HepG2 (cell line): ENCODE results near the gene ARMH1. TPM values are rescaled to one million over a fixed set of nuclear protein-coding genes. Genes with fewer than 3 reads are reported as not detected.

ENCODE experiments used
- ATRX ChIP-seq: sonication (generic); formaldehyde crosslinking; IDR thresholded peaks from 2 replicates; pipeline ENCODE4 v1.4.0; 2020; ENCODE audit warnings: missing genetic modification reagents, borderline replicate concordance
- CHCHD3 ChIP-seq: sonication (generic); formaldehyde crosslinking; IDR thresholded peaks from 2 replicates; pipeline ENCODE4 v1.8.0; 2022; ENCODE audit warnings: mild to moderate bottlenecking, missing genetic modification reagents, moderate library complexity
- FOXA3 ChIP-seq: IDR thresholded peaks from 2 replicates; pipeline ENCODE4 v1.6.1; 2016; ENCODE audit warnings: missing genetic modification reagents, missing compliant biosample characterization
- FOXK2 ChIP-seq: fragments of 450-650 bp; IDR thresholded peaks from 2 replicates; pipeline ENCODE4 v1.6.1; 2016
- HNRNPUL1 ChIP-seq: fragments of 200-400 bp; formaldehyde crosslinking; IDR thresholded peaks from 2 replicates; pipeline ENCODE4 v1.6.1; 2017; ENCODE audit warnings: low read depth, mild to moderate bottlenecking, low read length, moderate library complexity
- JUND ChIP-seq: sonication (generic); formaldehyde crosslinking; IDR thresholded peaks from 2 replicates; pipeline ENCODE4 v1.8.0; 2022; ENCODE audit warnings: mild to moderate bottlenecking, missing genetic modification reagents
- MIER3 ChIP-seq: IDR thresholded peaks from 2 replicates; pipeline ENCODE4 v1.6.1; 2016; ENCODE audit warnings: missing compliant biosample characterization, borderline replicate concordance
- POLR2AphosphoS5 ChIP-seq: IDR thresholded peaks from 2 replicates; pipeline ENCODE4 v1.6.1; 2012; ENCODE audit warnings: low read depth, low read length
- REL ChIP-seq: sonication (generic); formaldehyde crosslinking; conservative IDR thresholded peaks from 2 replicates; pipeline ENCODE4 v1.8.0; 2022; ENCODE audit warnings: mild to moderate bottlenecking, missing genetic modification reagents, moderate library complexity
- SIN3A ChIP-seq: IDR thresholded peaks from 2 replicates; pipeline ENCODE4 v1.6.1; 2011; ENCODE audit warnings: low read depth, mild to moderate bottlenecking, control low read depth, low read length, borderline replicate concordance
- WIZ ChIP-seq: sonication (generic); formaldehyde crosslinking; IDR thresholded peaks from 2 replicates; pipeline ENCODE4 v1.5.1; 2020; ENCODE audit warnings: mild to moderate bottlenecking, missing genetic modification reagents
- YEATS4 ChIP-seq: sonication (generic); formaldehyde crosslinking; IDR thresholded peaks from 2 replicates; pipeline ENCODE4 v1.4.0; 2020; ENCODE audit warnings: missing genetic modification reagents, borderline replicate concordance
- ZBTB20 ChIP-seq: sonication (generic); formaldehyde crosslinking; IDR thresholded peaks from 2 replicates; pipeline ENCODE4 v1.8.1; 2023; ENCODE audit warnings: missing genetic modification reagents, low read depth, mild to moderate bottlenecking, borderline replicate concordance
- ZNF20 ChIP-seq: sonication (generic); formaldehyde crosslinking; IDR thresholded peaks from 2 replicates; pipeline ENCODE4 v1.4.0; 2020; ENCODE audit warnings: mild to moderate bottlenecking, moderate library complexity, missing genetic modification reagents
- ZNF256 ChIP-seq: sonication (generic); formaldehyde crosslinking; conservative IDR thresholded peaks from 2 replicates; pipeline ENCODE4 v1.4.0; 2020; ENCODE audit warnings: missing genetic modification reagents
- ZNF570 ChIP-seq: sonication (generic); formaldehyde crosslinking; IDR thresholded peaks from 2 replicates; pipeline ENCODE4 v1.4.0; 2020; ENCODE audit warnings: mild to moderate bottlenecking, missing genetic modification reagents, borderline replicate concordance
- ZNF572 ChIP-seq: sonication (generic); formaldehyde crosslinking; IDR thresholded peaks from 2 replicates; pipeline ENCODE4 v1.5.1; 2020; ENCODE audit warnings: mild to moderate bottlenecking, missing genetic modification reagents
- ZNF747 ChIP-seq: sonication (generic); formaldehyde crosslinking; IDR thresholded peaks from 2 replicates; pipeline ENCODE4 v1.8.1; 2023; ENCODE audit warnings: missing genetic modification reagents, mild to moderate bottlenecking, borderline replicate concordance
- ZSCAN30 ChIP-seq: sonication (generic); formaldehyde crosslinking; IDR thresholded peaks from 2 replicates; pipeline ENCODE4 v1.5.0; 2020; ENCODE audit warnings: mild to moderate bottlenecking, missing genetic modification reagents
- polyA plus RNA-seq, 8 experiments: library from polyadenylated mRNA; depleted of rRNA in 3 of 8; stranded (reverse) in 7 of 8; unstranded in 1 of 8; fragments of >200 nt; fragmentation: Illumina TruSeq in 4 of 8; extraction: Trizol in 4 of 8; gene quantifications; 2 replicates each; pipeline versions ENCODE4 v1.2.1 to v1.2.3, GENCODE V29; 2011 to 2016; ENCODE audit warnings: low read depth in 4 of 8, missing spikeins in 1 of 8, mixed read lengths in 1 of 8; ENCODE audit not compliant: insufficient read depth in 1 of 8
- total RNA-seq, 5 experiments: library from RNA; depleted of rRNA; stranded (reverse); fragments of >200 nt; fragmentation: Illumina TruSeq; extraction: Trizol; gene quantifications; 2 replicates each; pipeline ENCODE4 v1.2.3, GENCODE V29; 2016; ENCODE audit warnings: low read depth in 1 of 5
- TF ChIP-seq, protein P1 (sequence below): IDR thresholded peaks from 2 replicates; pipeline ENCODE4 v1.6.1; 2016; ENCODE audit warnings: low read depth
- TF ChIP-seq, protein P2 (sequence below): sonication (generic); formaldehyde crosslinking; IDR thresholded peaks from 2 replicates; pipeline ENCODE4 v1.8.0; 2022; ENCODE audit warnings: mild to moderate bottlenecking, missing genetic modification reagents
- TF ChIP-seq, protein P3 (sequence below): sonication (generic); formaldehyde crosslinking; IDR thresholded peaks from 2 replicates; pipeline ENCODE4 v1.4.0; 2020; ENCODE audit warnings: mild to moderate bottlenecking, missing genetic modification reagents

The ARMH1 gene
- total and polyA plus RNA-seq, 2 of the 13 experiments (the other 11 are each of a cell fraction or from before 2014, with no cell fraction given): 0.69 TPM; not detected in 1

DNA sequence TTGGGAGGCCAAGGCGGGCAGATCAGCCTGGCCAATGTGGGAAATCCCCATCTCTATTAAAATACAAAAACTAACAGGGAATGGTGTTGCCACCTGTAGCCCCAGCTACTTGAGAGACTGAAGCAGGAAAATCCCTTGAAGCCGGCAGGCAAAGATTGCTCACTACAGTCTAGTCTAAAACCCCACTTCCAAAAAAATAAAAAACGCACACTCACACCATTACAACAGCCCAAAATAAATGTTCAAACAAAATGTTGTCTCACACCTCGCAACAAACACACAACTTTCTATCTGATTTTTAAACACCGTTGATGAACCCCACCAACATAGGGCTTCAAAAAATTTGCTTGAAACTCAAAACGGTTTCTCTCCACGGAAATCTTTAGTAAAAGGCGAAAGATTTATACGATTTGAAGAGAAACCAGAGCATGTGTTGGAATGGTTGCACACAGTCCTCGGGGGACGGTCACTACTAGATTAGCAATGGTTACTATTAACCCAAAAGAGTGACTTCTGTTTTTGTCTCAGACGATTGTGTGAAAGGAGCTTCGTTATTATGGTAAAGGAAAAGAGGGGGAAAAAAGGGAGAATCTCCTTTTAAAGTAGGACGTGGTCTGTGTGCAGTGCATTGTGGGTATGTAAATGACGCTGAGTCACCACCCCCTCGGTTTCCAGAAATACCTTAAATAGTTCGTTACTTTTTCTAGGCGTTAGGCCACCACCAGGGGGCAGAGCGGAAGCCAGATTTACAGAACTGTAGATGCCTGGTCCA is 56.4 kb downstream of the ARMH1 start, which contains the start of gene RNU5D-1 (continued):
- TF ChIP-seq, protein P1, sequence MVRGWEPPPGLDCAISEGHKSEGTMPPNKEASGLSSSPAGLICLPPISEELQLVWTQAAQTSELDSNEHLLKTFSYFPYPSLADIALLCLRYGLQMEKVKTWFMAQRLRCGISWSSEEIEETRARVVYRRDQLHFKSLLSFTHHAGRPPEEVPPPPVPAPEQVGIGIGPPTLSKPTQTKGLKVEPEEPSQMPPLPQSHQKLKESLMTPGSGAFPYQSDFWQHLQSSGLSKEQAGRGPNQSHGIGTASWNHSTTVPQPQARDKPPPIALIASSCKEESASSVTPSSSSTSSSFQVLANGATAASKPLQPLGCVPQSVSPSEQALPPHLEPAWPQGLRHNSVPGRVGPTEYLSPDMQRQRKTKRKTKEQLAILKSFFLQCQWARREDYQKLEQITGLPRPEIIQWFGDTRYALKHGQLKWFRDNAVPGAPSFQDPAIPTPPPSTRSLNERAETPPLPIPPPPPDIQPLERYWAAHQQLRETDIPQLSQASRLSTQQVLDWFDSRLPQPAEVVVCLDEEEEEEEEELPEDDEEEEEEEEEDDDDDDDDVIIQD: 0 out of 2 replicates have a peak, but pooled peaks have one; percentile 32
- TF ChIP-seq, protein P2, sequence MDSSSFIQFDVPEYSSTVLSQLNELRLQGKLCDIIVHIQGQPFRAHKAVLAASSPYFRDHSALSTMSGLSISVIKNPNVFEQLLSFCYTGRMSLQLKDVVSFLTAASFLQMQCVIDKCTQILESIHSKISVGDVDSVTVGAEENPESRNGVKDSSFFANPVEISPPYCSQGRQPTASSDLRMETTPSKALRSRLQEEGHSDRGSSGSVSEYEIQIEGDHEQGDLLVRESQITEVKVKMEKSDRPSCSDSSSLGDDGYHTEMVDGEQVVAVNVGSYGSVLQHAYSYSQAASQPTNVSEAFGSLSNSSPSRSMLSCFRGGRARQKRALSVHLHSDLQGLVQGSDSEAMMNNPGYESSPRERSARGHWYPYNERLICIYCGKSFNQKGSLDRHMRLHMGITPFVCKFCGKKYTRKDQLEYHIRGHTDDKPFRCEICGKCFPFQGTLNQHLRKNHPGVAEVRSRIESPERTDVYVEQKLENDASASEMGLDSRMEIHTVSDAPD (CRISPR knock-in tag): no peak
- no peak for TF ChIP-seq JUND (CRISPR knock-in tag)
- TF ChIP-seq ZBTB20: no peak
- TF ChIP-seq, protein P3, sequence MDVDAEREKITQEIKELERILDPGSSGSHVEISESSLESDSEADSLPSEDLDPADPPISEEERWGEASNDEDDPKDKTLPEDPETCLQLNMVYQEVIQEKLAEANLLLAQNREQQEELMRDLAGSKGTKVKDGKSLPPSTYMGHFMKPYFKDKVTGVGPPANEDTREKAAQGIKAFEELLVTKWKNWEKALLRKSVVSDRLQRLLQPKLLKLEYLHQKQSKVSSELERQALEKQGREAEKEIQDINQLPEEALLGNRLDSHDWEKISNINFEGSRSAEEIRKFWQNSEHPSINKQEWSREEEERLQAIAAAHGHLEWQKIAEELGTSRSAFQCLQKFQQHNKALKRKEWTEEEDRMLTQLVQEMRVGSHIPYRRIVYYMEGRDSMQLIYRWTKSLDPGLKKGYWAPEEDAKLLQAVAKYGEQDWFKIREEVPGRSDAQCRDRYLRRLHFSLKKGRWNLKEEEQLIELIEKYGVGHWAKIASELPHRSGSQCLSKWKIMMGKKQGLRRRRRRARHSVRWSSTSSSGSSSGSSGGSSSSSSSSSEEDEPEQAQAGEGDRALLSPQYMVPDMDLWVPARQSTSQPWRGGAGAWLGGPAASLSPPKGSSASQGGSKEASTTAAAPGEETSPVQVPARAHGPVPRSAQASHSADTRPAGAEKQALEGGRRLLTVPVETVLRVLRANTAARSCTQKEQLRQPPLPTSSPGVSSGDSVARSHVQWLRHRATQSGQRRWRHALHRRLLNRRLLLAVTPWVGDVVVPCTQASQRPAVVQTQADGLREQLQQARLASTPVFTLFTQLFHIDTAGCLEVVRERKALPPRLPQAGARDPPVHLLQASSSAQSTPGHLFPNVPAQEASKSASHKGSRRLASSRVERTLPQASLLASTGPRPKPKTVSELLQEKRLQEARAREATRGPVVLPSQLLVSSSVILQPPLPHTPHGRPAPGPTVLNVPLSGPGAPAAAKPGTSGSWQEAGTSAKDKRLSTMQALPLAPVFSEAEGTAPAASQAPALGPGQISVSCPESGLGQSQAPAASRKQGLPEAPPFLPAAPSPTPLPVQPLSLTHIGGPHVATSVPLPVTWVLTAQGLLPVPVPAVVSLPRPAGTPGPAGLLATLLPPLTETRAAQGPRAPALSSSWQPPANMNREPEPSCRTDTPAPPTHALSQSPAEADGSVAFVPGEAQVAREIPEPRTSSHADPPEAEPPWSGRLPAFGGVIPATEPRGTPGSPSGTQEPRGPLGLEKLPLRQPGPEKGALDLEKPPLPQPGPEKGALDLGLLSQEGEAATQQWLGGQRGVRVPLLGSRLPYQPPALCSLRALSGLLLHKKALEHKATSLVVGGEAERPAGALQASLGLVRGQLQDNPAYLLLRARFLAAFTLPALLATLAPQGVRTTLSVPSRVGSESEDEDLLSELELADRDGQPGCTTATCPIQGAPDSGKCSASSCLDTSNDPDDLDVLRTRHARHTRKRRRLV: peak; percentile 100
- TF ChIP-seq ZNF20 (CRISPR knock-in tag): no peak
- TF ChIP-seq POLR2AphosphoS5: peak; percentile 100
- peak; percentile 41; the same call in 1 of the 2 replicates for TF ChIP-seq MIER3 (CRISPR knock-in tag)
- TF ChIP-seq SIN3A: peak; percentile 68
- no peak for TF ChIP-seq ZNF572 (CRISPR knock-in tag)
- no peak for TF ChIP-seq CHCHD3
- TF ChIP-seq REL (CRISPR knock-in tag): no peak
- TF ChIP-seq FOXA3: no peak
- TF ChIP-seq FOXK2: peak; percentile 43; the same call in 1 of the 2 replicates
- TF ChIP-seq ZSCAN30 (CRISPR knock-in tag): no peak
- 0 out of 2 replicates have a peak, but pooled peaks have one; percentile 10 for TF ChIP-seq ZNF256 (CRISPR knock-in tag)
- no peak for TF ChIP-seq ZNF747
- TF ChIP-seq HNRNPUL1: no peak
- peak; percentile 37; the same call in 1 of the 2 replicates for TF ChIP-seq YEATS4
- TF ChIP-seq WIZ (CRISPR knock-in tag): no peak
- no peak for TF ChIP-seq ZNF570 (CRISPR knock-in tag)
- TF ChIP-seq ATRX: no peak
